DMS114 treated with DMSO at 0.1 percent for 48 hours (cell line): ENCODE measurements around the gene VENTX.
A peak's percentile ranks its signal among the peaks of the same experiment; 100 is the strongest.
"Not testable (repeated sequence)": the region's sequence is repeated elsewhere in the genome, so short reads cannot be mapped to it uniquely, and the experiment has no call there.

ENCODE experiments used
- DNase-seq: peaks from one replicate; lab custom pipeline; 2025; ENCODE audit not compliant: unreplicated experiment; lab: John Stamatoyannopoulos, UW

Gene VENTX

GRCh38 chr10:133253361-133253955 is 15.8 kb downstream of the VENTX start:
- no peak for DNase-seq

- DNase-seq = no peak
These were observed 16.9 kb downstream of the VENTX start for GRCh38 chr10:133254421-133255120.

GRCh38 chr10:133255323-133255722 is 17.7 kb downstream of the VENTX start:
- no peak for DNase-seq

- peak; percentile 71 for DNase-seq
These were observed 19.9 kb downstream of the VENTX start for GRCh38 chr10:133257489-133258065.

- DNase-seq = no peak
These were observed 20.6 kb downstream of the VENTX start for GRCh38 chr10:133258066-133258817.

GRCh38 chr10:133258818-133259601 is 21.4 kb downstream of the VENTX start:
- DNase-seq = no peak

GRCh38 chr10:133259602-133259989 is 21.9 kb downstream of the VENTX start:
- no peak for DNase-seq

- DNase-seq = no peak
These were observed 23.5 kb downstream of the VENTX start for GRCh38 chr10:133260895-133261725.

GRCh38 chr10:133261726-133262325 is 24.2 kb downstream of the VENTX start:
- peak; percentile 34 for DNase-seq

GRCh38 chr10:133262696-133263095 is 25.0 kb downstream of the VENTX start:
- no peak for DNase-seq

- DNase-seq = no peak
These were observed 26.0 kb downstream of the VENTX start for GRCh38 chr10:133263674-133264073.

GRCh38 chr10:133264461-133264860 is 26.8 kb downstream of the VENTX start:
- DNase-seq = no peak

GRCh38 chr10:133265052-133265451 is 27.4 kb downstream of the VENTX start:
- DNase-seq = not testable (repeated sequence)

- DNase-seq = no peak
These were observed 28.6 kb downstream of the VENTX start for GRCh38 chr10:133266056-133266795.

GRCh38 chr10:133267293-133267692 is 29.6 kb downstream of the VENTX start:
- no peak for DNase-seq

GRCh38 chr10:133267829-133268228 is 30.2 kb downstream of the VENTX start:
- DNase-seq = no peak

GRCh38 chr10:133268532-133268931 is 30.9 kb downstream of the VENTX start:
- DNase-seq = no peak

- DNase-seq = no peak
These were observed 31.7 kb downstream of the VENTX start for GRCh38 chr10:133269367-133269766.

- no peak for DNase-seq
These were observed 32.5 kb downstream of the VENTX start for GRCh38 chr10:133270204-133270603.
